ENCODE results near the gene NSD1. TPM values are rescaled to one million over a fixed set of nuclear protein-coding genes. Genes with fewer than 3 reads are reported as not detected.
"Not testable (repeated sequence)": the region's sequence is repeated elsewhere in the genome, so short reads cannot be mapped to it uniquely, and the experiment has no call there.

Gene NSD1
- total RNA-seq, 1 experiment from 2014 or later: 18.3 TPM

GRCh38 chr5:177339107-177339638, 205.6 kb downstream of the NSD1 start:
- no peak for DNase-seq (ENCODE audit: low read depth)

DNA sequence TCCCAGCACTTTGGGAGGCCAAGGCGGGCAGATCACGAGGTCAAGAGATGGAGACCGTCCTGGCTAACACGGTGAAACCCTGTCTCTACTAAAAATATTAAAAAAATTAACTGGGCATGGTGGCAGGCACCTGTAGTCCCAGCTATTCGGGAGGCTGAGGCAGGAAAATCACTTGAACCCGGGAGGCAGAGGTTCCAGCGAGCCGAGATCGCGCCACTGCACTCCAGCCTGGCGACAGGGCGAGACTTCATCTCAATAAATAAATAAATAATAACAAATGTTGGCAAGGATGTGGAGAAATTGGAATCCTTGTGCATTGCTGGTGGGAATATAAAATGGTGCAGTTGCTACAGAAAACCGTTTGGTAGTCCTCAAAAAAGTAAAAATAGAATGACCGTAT, 209.4 kb downstream of the NSD1 start:
- DNase-seq (ENCODE audit: low read depth): not testable (repeated sequence)

DNA sequence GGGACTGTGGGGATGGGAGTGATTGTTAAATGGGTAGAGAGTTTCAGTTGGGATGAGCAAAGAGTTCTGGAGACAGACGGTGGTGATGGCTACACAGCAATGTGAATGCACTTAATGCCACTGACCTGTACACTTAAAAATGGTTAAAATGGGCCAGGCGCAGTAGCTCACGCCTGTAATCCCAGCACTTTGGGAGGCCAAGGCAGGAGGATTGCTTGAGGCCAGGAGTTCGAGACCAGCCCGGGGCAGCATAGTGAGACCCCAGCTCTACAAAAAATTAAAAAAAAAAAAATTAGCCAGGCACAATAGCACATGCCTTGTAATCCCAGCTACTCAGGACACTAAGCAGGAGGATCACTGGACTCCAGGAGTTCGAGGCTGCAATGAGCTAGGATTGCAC, 210.2 kb downstream of the NSD1 start:
- no peak for DNase-seq (ENCODE audit: low read depth)

DNA sequence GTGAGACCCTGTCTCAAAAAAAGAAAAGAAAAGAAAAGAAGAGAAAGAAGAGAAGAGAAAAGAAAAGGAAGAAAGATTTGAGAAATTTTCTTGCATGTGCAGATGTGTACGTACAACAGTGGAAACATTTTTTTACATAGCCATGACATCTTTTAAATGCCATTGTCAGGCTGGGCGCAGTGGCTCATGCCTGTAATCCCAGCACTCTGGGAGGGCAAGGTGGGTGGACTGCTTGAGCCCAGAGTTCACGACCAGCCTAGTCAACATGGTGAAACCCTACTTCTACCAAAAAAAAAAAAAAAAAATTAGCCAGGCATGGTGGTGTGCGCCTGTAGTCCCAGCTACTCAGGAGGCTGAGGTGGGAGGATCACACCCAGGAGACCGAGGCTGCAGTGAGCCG, 211.3 kb downstream of the NSD1 start:
- no peak for DNase-seq (ENCODE audit: low read depth)

DNA sequence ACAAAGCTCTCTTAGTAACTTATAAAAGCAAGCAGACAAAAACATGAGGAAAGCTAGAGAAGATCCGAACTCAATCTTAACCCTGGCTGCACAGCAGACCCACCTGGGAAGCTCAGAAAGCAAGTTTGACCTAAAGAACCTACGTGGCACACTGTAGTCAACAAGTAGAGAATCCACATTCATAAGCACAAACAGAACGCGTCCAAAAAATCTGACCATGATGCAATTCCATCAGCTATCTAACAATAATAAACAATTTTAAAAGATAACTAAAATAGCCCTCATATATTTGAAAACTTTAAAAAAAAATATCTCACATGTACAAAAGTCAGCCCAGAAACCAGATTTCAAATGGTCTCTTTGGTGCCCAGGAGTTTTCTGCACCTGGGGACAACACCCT, 213.2 kb downstream of the NSD1 start:
- no peak for DNase-seq (ENCODE audit: low read depth)

DNA sequence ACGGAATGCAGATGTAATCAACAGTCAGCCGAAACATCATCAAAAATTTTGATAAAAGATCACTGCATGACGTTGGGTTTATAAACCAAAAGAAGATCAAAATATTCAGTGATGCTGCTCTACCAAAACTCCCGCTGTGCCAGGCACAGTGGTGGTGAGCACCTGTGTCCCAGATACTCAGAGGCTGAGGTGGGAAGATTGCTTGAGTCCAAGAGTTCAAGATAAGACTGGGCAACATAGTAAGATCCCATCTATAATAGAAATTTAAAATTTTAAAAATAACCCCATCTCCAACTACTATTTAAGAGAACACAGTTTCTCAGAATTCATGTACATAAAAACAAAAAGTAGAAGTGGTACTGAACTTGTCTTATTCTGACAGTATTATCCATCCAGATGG, 214.1 kb downstream of the NSD1 start:
- no peak for DNase-seq (ENCODE audit: low read depth)

- DNase-seq (ENCODE audit: low read depth): no peak
Measured at GRCh38 chr5:177349362-177349647, 215.7 kb downstream of the NSD1 start.

GRCh38 chr5:177349762-177350161, 216.2 kb downstream of the NSD1 start:
- no peak for DNase-seq (ENCODE audit: low read depth)

Other genes with a start within 250 kb of the NSD1 start
- gene HK3, start 234.4 kb upstream of the NSD1 start, total RNA-seq (2014; rRNA removed; shearing (Covaris generic)): not detected in 2 replicates
- gene UIMC1, start 127.0 kb upstream of the NSD1 start, total RNA-seq (2014; rRNA removed; shearing (Covaris generic)): 24.0 and 28.0 TPM in 2 replicates
- gene ZNF346, start 111.1 kb upstream of the NSD1 start, total RNA-seq (2014; rRNA removed; shearing (Covaris generic)): 13.7 and 17.7 TPM in 2 replicates
- 2.2 and 3.4 TPM in 2 replicates for gene FGFR4, start 46.9 kb upstream of the NSD1 start, total RNA-seq (2014; rRNA removed; shearing (Covaris generic))
- gene RAB24, start 169.9 kb downstream of the NSD1 start, total RNA-seq (2014; rRNA removed; shearing (Covaris generic)): 31.2 and 31.5 TPM in 2 replicates
- gene PRELID1, start 170.0 kb downstream of the NSD1 start, total RNA-seq (2014; rRNA removed; shearing (Covaris generic)): 633 and 661 TPM in 2 replicates
- 22.3 and 24.6 TPM in 2 replicates for gene MXD3, start 178.1 kb downstream of the NSD1 start, total RNA-seq (2014; rRNA removed; shearing (Covaris generic))
- 213 and 237 TPM in 2 replicates for gene LMAN2, start 217.9 kb downstream of the NSD1 start, total RNA-seq (2014; rRNA removed; shearing (Covaris generic))
- gene RGS14, start 224.2 kb downstream of the NSD1 start, total RNA-seq (2014; rRNA removed; shearing (Covaris generic)): 27.7 and 29.8 TPM in 2 replicates